ENCODE measurements around the gene GLRX5. TPM values are rescaled to one million over a fixed set of nuclear protein-coding genes. Genes with fewer than 3 reads are reported as not detected.
"Not testable (repeated sequence)": the region's sequence is repeated elsewhere in the genome, so short reads cannot be mapped to it uniquely, and the experiment has no call there.

The GLRX5 gene
- total RNA-seq, 2 donors from 2014 or later: 47.4 to 56.4 TPM

GRCh38 chr14:95577067-95577800, 42.4 kb downstream of the GLRX5 start:
- no peak for DNase-seq
- ATAC-seq: no peak

GRCh38 chr14:95577870-95578269, 43.0 kb downstream of the GLRX5 start:
- intact Hi-C loops (cut with DNase I, micrococcal nuclease): no loop called here
- no peak for DNase-seq
- ATAC-seq: no peak

More at GRCh38 chr14:95577067-95577800, 42.4 kb downstream of the GLRX5 start:
- intact Hi-C loops (cut with DNase I, micrococcal nuclease): no loop called here

- DNase-seq; ATAC-seq; intact Hi-C loops (cut with DNase I, micrococcal nuclease): not testable (repeated sequence)
Observed at GRCh38 chr14:95583836-95584617, 49.2 kb downstream of the GLRX5 start.

GRCh38 chr14:95585953-95586620, 51.2 kb downstream of the GLRX5 start:
- ATAC-seq (no peak), DNase-seq (no peak)
- intact Hi-C loops (cut with DNase I, micrococcal nuclease): no loop called here

- intact Hi-C loops (cut with DNase I, micrococcal nuclease); DNase-seq: not testable (repeated sequence)
Observed at GRCh38 chr14:95591182-95591581, 56.3 kb downstream of the GLRX5 start.

More at GRCh38 chr14:95591182-95591581, 56.3 kb downstream of the GLRX5 start:
- not testable (repeated sequence) for ATAC-seq

Other genes with a start within 250 kb of the GLRX5 start
- 100 to 1,000 TPM; 125 to 135 TPM for gene CLMN, start 215.1 kb upstream of the GLRX5 start, total RNA-seq
- 10 to 100 TPM; 11.6 to 12.1 TPM for gene SYNE3, start 18.4 kb upstream of the GLRX5 start, total RNA-seq
- gene TCL1B, start 151.4 kb downstream of the GLRX5 start, total RNA-seq: not detected
- gene TCL1A, start 179.1 kb downstream of the GLRX5 start, total RNA-seq: under 1 TPM; 0.40 to 0.61 TPM

Data from left colon (tissue), 2 donors.